ENCODE data around the gene SMIM9.

SMIM9 gene

GRCh38 chrX:154776753-154777152 is 57.7 kb downstream of the SMIM9 start:
- no peak for DNase-seq

DNA sequence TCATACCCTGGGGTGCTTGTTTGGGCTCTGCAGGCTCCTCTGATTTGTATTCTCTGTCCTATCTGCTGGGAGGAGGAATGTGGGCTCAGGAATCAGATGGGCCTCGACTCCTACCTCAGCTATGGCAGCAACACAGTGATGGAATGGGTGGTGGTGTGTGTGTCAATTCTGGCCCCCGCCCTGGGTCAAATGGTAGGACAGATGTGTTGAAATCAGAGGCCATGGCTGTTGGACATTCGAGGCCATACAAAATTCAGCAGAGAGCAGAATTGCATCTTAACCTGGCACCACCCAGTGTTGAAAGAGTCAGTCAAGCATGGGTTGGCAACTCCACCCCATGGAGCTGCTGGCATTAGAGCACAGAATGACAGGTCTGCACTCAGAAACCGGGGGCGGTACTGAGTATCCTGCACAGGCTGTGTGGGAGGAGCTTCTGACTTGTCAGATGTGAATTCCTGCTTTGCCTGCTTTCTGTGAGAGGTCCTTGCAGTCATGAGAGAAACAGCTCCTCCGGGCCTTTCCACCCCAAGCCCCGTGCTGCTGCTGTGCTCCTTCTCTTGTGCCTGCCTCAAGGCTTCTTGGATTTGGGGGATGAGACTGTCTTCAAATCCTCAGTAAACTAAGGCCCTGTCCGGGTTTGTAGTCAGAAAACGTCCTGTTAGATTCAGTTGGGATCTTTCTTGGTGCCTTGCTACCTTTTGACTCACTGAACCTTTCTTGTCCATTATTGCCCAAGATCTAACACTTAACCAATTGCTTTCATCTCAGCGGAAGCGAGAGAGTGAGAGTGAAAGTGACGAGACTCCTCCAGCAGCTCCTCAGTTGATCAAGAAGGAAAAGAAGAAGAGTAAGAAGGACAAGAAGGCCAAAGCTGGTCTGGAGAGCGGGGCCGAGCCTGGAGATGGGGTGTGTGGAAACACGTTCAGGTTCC is 58.8 kb downstream of the SMIM9 start:
- peak; percentile 41 to 46 for DNase-seq

DNA sequence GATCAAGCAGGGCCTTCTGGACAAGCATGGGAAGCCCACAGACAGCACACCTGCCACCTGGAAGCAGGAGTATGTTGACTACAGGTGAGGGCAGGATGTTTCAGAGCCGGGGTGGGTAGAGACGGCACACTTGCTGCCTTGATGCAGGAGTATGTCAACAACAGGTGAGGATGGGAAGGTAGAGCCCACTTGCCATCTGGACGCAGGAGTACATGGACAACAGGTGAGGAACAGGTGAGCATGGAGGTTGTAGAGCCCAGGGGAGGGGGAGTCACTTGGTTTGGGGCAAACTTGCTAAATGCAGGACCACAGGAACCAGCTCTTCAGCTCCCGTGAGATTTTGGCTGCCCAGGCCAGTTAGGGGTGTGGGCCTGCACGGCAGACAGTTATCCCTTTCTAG is 59.8 kb downstream of the SMIM9 start:
- no peak for DNase-seq
